Neuronal stem cell (in vitro differentiated cells): ENCODE data around the gene RAD17.
A peak's percentile ranks its signal among the peaks of the same experiment; 100 is the strongest.

ENCODE experiments used
- DNase-seq: peaks from one replicate; pipeline ENCODE4 v3.0.0-alpha.2; 2013; ENCODE audit warnings: low spot score
- H2AFZ ChIP-seq: one replicate; pipeline ENCODE4 v1.6.1; 2013; ENCODE audit warnings: mild to moderate bottlenecking, low read length, inconsistent platforms
- H2AK5ac ChIP-seq: 2 replicates; pipeline ENCODE4 v1.6.1; 2013; ENCODE audit warnings: low read depth, mild to moderate bottlenecking, inconsistent platforms, low read length, moderate library complexity, mixed read lengths
- H2BK120ac ChIP-seq: 2 replicates; pipeline ENCODE4 v1.6.1; 2013; ENCODE audit warnings: low read depth, mild to moderate bottlenecking, inconsistent platforms, low read length, moderate library complexity, mixed read lengths
- H2BK12ac ChIP-seq: one replicate; pipeline ENCODE4 v1.6.1; 2013; ENCODE audit warnings: low read length, inconsistent platforms
- H2BK15ac ChIP-seq: 2 replicates; pipeline ENCODE4 v1.6.1; 2013; ENCODE audit warnings: mild to moderate bottlenecking, low read length, inconsistent platforms, mixed read lengths
- H2BK5ac ChIP-seq: one replicate; pipeline ENCODE4 v1.6.1; 2013; ENCODE audit warnings: inconsistent platforms, mild to moderate bottlenecking, low read length, moderate library complexity
- H3K14ac ChIP-seq: one replicate; pipeline ENCODE4 v1.6.1; 2013; ENCODE audit warnings: low read length, inconsistent platforms
- H3K18ac ChIP-seq: 2 replicates; pipeline ENCODE4 v1.6.1; 2013; ENCODE audit warnings: low read length, inconsistent platforms
- H3K23ac ChIP-seq: 2 replicates; pipeline ENCODE4 v1.6.1; 2013; ENCODE audit warnings: low read depth, mild to moderate bottlenecking, mixed read lengths, low read length, inconsistent platforms; ENCODE audit not compliant: poor library complexity
- H3K27ac ChIP-seq: replicated peaks from 3 replicates; pipeline ENCODE4 v1.5.1; 2013; ENCODE audit warnings: low read length, inconsistent platforms
- H3K27me3 ChIP-seq, 3 experiments: 2 replicates each; pipeline ENCODE4 v1.6.1; 2013; ENCODE audit warnings: low read length in 3 of 3, mild to moderate bottlenecking in 2 of 3, inconsistent platforms in 1 of 3, low read depth in 1 of 3, mixed read lengths in 1 of 3, moderate library complexity in 1 of 3; ENCODE audit not compliant: control insufficient read depth in 3 of 3, insufficient read depth in 3 of 3
- H3K36me3 ChIP-seq, 2 donors: replicated peaks in 1 of 2; 2 replicates each; pipeline ENCODE4 v1.6.1; 2013; ENCODE audit warnings: low read length in 2 of 2; ENCODE audit not compliant: control insufficient read depth in 2 of 2, insufficient read depth in 2 of 2
- H3K4ac ChIP-seq: 2 replicates; pipeline ENCODE4 v1.6.1; 2013; ENCODE audit warnings: inconsistent platforms, mild to moderate bottlenecking, low read length, moderate library complexity
- H3K4me1 ChIP-seq, 2 donors: 1 replicate in 1 of 2; 2 replicates in 1 of 2; pipeline ENCODE4 v1.6.1; 2013; ENCODE audit warnings: low read length in 2 of 2, low read depth in 1 of 2; ENCODE audit not compliant: control insufficient read depth in 2 of 2, insufficient read depth in 1 of 2
- H3K4me2 ChIP-seq: one replicate; pipeline ENCODE4 v1.6.1; 2013; ENCODE audit warnings: mild to moderate bottlenecking, low read length, inconsistent platforms; ENCODE audit not compliant: insufficient read depth, poor library complexity, severe bottlenecking
- H3K4me3 ChIP-seq, 2 donors: 2 replicates each; pipeline ENCODE4 v1.5.1; 2013; ENCODE audit warnings: low read length in 2 of 2, mild to moderate bottlenecking in 2 of 2, inconsistent platforms in 1 of 2, moderate library complexity in 1 of 2
- H3K79me1 ChIP-seq: one replicate; pipeline ENCODE4 v1.6.1; 2013; ENCODE audit warnings: low read depth, mild to moderate bottlenecking, inconsistent platforms, low read length, moderate library complexity
- H3K9ac ChIP-seq: one replicate; pipeline ENCODE4 v1.6.1; 2013; ENCODE audit warnings: mild to moderate bottlenecking, low read depth, low read length, inconsistent platforms; ENCODE audit not compliant: poor library complexity
- H3K9me3 ChIP-seq, 2 donors: replicated peaks in 1 of 2; 2 replicates each; pipeline versions ENCODE3 to v1.6.1; 2013; ENCODE audit warnings: low read length in 2 of 2, mild to moderate bottlenecking in 2 of 2, inconsistent platforms in 1 of 2, low read depth in 1 of 2, mixed read lengths in 1 of 2, moderate library complexity in 1 of 2; ENCODE audit not compliant: control insufficient read depth in 2 of 2, insufficient read depth in 1 of 2
- H4K8ac ChIP-seq: one replicate; pipeline ENCODE4 v1.6.1; 2013; ENCODE audit warnings: low read depth, mild to moderate bottlenecking, inconsistent platforms, low read length, moderate library complexity
- H4K91ac ChIP-seq: one replicate; pipeline ENCODE4 v1.6.1; 2013; ENCODE audit warnings: low read length, low read depth, mild to moderate bottlenecking, inconsistent platforms; ENCODE audit not compliant: poor library complexity
- WGBS, 2 donors: extraction: QIAGEN DNeasy Blood & Tissue Kit; methylation state at CpG; one replicate each; pipeline ENCODE4 v1.1.7; 2013; ENCODE audit warnings: missing lambda C conversion rate in 2 of 2, mixed read lengths in 1 of 2; ENCODE audit not compliant: insufficient read length in 2 of 2, insufficient replicate concordance in 1 of 2; ENCODE audit errors: extremely low coverage in 2 of 2; 5-methylcytosine and 5-hydroxymethylcytosine counted together

Gene RAD17

DNA sequence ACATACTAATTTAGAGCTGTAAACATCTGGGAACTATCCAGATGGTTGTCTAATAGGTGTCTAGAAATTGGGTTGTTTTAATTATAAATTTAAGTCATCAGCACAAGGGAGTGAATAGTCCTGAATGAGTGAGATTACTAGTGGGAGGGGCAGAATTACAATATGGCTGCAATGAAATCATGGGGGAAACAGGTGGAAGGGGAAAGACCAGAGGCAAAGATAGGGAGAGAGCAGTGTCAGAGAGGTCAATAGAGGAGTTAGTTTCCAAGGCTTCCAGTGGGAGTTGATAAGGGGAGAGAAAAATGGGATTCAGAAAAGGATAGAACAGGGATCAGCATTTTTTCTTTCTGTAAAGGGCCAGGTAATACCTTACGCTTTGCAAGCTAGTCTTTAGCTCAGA is 9.2 kb upstream of the RAD17 start:
- no peak overlapping the region for H2BK5ac ChIP-seq
- no peak overlapping the region for H3K9ac ChIP-seq
- no peak for DNase-seq
- H3K9me3 ChIP-seq = no peaks in the 10 kb centered on the region
- no peak overlapping the region for H3K14ac ChIP-seq
- no peaks in the 10 kb centered on the region for H3K79me1 ChIP-seq
- no peak overlapping the region for H3K4me2 ChIP-seq
- WGBS, 2 donors = no CpG with 5 or more reads among the region's 1 CpG
- H3K23ac ChIP-seq = no peak overlapping the region
- no peaks in the 10 kb centered on the region for H3K27me3 ChIP-seq
- no peak overlapping the region for H3K18ac ChIP-seq
- peaks cover 8 to 72% of the 10 kb centered on the region in 2 donors for H3K36me3 ChIP-seq
- no peak overlapping the region for H2BK12ac ChIP-seq
- H3K4me1 ChIP-seq = no peaks in the 10 kb centered on the region
- no peak overlapping the region for H2AK5ac ChIP-seq
- no peak overlapping the region for H4K8ac ChIP-seq
- no peak overlapping the region for H4K91ac ChIP-seq
- H2BK120ac ChIP-seq = no peak overlapping the region
- H2AFZ ChIP-seq = no peak overlapping the region
- no peak overlapping the region for H3K4me3 ChIP-seq
- no peak overlapping the region for H3K4ac ChIP-seq
- H2BK15ac ChIP-seq = no peak overlapping the region
- H3K27ac ChIP-seq = no peak overlapping the region

GRCh38 chr5:69364414-69364813 is 5.2 kb upstream of the RAD17 start:
- H2BK120ac ChIP-seq = no peak overlapping the region
- no peak overlapping the region for H3K4me2 ChIP-seq
- no peak overlapping the region for H3K9ac ChIP-seq
- no peak overlapping the region for H3K23ac ChIP-seq
- H2AFZ ChIP-seq = no peak overlapping the region
- no peak overlapping the region for H3K4me3 ChIP-seq
- H3K4ac ChIP-seq = no peak overlapping the region
- no peak overlapping the region for H2BK15ac ChIP-seq
- peaks cover 0 to 2% of the 10 kb centered on the region in 2 donors for H3K4me1 ChIP-seq
- no peak overlapping the region for H2BK5ac ChIP-seq
- no peak overlapping the region for H4K91ac ChIP-seq
- peaks cover 3% of the 10 kb centered on the region for H3K79me1 ChIP-seq
- H3K27me3 ChIP-seq = no peaks in the 10 kb centered on the region
- H2AK5ac ChIP-seq = no peak overlapping the region
- peaks cover 17 to 69% of the 10 kb centered on the region in 2 donors for H3K36me3 ChIP-seq
- WGBS, 2 donors = no CpG with 5 or more reads among the region's 3 CpGs
- H3K18ac ChIP-seq = no peak overlapping the region
- H4K8ac ChIP-seq = no peak overlapping the region
- no peak for DNase-seq
- H3K9me3 ChIP-seq = no peaks in the 10 kb centered on the region
- no peak overlapping the region for H2BK12ac ChIP-seq
- H3K27ac ChIP-seq = no peak overlapping the region
- no peak overlapping the region for H3K14ac ChIP-seq

GRCh38 chr5:69364850-69365249 is 4.8 kb upstream of the RAD17 start:
- Histone ChIP-seq H2BK120ac (no peak overlapping the region), H4K91ac (no peak overlapping the region), H3K4me1 (peaks cover 0 to 2% of the 10 kb centered on the region in 2 donors), H2AK5ac (no peak overlapping the region), H3K9ac (no peak overlapping the region), H3K4me2 (no peak overlapping the region), H3K14ac (no peak overlapping the region), H3K23ac (no peak overlapping the region), H2BK12ac (no peak overlapping the region), H2BK15ac (no peak overlapping the region), H3K4ac (no peak overlapping the region), H2BK5ac (no peak overlapping the region), H3K27me3 (no peaks in the 10 kb centered on the region), H3K4me3 (no peak overlapping the region), H3K36me3 (peaks cover 17 to 65% of the 10 kb centered on the region in 2 donors), H3K18ac (no peak overlapping the region), H4K8ac (no peak overlapping the region), H3K9me3 (no peaks in the 10 kb centered on the region), H3K27ac (no peak overlapping the region), H2AFZ (no peak overlapping the region), H3K79me1 (peaks cover 3% of the 10 kb centered on the region)
- no CpG with 5 or more reads among the region's 3 CpGs for WGBS, 2 donors
- no peak for DNase-seq

DNA sequence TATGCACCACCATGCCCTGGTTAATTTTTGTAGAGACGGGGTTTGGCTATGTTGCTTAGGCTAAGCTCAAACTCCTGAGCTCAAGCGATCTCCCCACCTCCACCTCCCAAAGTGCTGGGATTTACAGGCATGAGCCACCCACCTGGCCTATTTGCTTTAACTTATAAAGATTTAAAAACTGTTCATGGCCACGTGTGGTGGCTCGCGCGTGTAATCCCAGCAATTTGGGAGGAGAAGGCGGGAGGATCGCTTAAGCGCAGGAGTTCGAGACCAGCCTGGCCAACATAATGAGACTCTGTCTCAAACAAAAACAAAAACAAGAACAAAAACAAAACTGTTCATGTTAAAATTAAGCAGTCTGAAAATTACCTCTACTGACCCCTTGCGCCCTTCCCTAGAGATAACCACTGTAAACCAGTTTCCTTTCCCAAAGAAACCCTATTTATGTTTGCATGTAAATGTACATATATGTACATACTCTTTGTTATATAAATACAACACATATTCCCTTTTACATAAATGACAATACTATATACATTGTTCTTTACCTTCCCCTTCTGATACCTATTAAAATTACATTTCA is 1.8 kb upstream of the RAD17 start:
- Histone ChIP-seq H2AK5ac (no peak overlapping the region), H4K8ac (no peak overlapping the region), H3K9me3 (no peaks in the 10 kb centered on the region), H3K4me1 (peaks cover 2 to 8% of the 10 kb centered on the region in 2 donors), H3K23ac (no peak overlapping the region), H2BK12ac (no peak overlapping the region), H3K14ac (no peak overlapping the region), H2AFZ (no peak overlapping the region), H4K91ac (no peak overlapping the region), H3K9ac (no peak overlapping the region), H2BK120ac (no peak overlapping the region), H3K18ac (no peak overlapping the region), H3K79me1 (peaks cover 3% of the 10 kb centered on the region), H3K27ac (no peak overlapping the region), H3K4ac (no peak overlapping the region), H3K27me3 (no peaks in the 10 kb centered on the region), H2BK15ac (no peak overlapping the region), H3K4me3 (peak overlapping the region in 1 of 2 donors; percentile 92), H2BK5ac (no peak overlapping the region), H3K4me2 (no peak overlapping the region), H3K36me3 (peaks cover 16 to 49% of the 10 kb centered on the region in 2 donors)
- no peak for DNase-seq
- no CpG with 5 or more reads among the region's 11 CpGs for WGBS, 2 donors
